GM21576 (cell line): ENCODE results near the gene OR4E1.
"Not testable (repeated sequence)": the region's sequence is repeated elsewhere in the genome, so short reads cannot be mapped to it uniquely, and the experiment has no call there.

Experiments used
- ATAC-seq: cut with Tn5 transposase; IDR thresholded peaks from one replicate; pipeline ENCODE4 v1.9.1; 2021; ENCODE audit warnings: mild to moderate bottlenecking, moderate library complexity; ENCODE audit not compliant: unreplicated experiment

The OR4E1 gene

DNA sequence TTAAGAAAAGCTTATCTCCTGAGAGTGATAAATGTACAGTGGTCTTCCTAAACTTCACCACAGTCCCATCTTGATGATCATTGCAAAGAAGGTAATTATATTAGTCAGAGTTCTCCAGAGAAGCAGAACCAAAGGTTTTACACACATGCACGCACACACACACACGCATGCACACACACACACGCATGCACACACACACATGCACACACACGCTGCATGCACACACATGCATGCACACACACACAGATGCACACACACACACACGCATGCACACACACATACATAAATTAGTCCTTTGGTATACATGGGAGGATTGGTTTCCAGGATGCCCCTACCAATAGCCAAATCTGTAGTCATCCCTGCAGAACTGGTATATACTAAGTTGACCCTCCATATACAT is 19.4 kb downstream of the OR4E1 start:
- no peak for ATAC-seq

DNA sequence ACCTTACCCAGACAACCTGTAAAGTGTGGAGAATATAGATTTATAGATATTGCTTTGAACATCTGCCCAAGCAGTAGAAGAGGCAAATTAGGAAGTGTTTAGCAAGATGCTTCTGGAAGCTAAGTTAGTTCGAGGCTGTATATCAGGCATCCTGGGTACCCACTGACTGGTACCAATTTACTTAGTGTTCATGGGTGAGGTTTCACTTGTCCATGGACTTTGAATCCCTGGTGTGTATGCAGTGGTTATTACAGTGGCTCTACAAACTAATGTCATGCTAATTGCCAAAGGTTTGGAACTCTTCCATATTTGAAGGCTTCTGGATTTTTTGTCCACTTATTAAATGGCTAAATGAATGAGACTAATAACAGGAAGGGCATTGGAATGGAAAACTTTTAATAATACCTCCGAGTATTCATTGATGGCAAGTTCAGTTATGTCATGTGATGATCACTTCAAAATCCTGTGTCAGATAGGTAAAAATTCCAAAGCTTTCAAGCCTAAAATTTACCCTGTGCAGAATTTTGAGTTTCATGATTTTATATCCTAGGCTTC is 20.2 kb downstream of the OR4E1 start, which contains the start of gene OR4E2:
OR4E2 (plus strand) TSS at position 505 of the 555 bp plus-strand sequence. CDS start 11,248 bp downstream, outside the sequence.
- no peak for ATAC-seq

DNA sequence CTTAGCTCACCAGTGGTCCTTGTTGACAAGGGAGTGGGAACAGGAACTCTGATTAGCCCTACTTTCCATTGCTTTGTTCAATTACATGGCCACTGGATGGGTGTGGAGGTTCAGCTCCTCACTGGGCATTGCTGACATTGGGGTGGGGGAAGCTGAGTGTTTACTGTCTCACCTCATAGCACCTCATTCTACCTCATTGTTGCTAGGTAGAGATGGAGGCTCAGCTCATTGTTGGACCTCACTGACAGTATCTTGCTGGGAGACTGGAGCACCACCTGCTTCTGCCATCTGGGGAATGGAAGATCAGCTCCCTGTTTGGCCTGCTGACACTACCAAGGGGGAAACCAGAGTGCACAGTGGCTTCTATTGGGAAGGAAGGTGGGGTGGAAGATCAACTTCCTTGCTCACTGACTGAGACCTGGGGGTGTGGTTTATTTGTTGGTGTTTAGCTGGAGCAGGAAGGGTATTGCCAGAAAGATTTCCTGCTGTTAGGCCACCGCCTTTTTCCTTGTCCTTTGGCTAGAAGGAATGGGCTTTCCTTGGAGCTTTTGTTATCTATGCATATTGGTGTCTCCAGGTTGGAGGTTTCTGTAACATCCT is 21.3 kb downstream of the OR4E1 start:
- no peak for ATAC-seq

DNA sequence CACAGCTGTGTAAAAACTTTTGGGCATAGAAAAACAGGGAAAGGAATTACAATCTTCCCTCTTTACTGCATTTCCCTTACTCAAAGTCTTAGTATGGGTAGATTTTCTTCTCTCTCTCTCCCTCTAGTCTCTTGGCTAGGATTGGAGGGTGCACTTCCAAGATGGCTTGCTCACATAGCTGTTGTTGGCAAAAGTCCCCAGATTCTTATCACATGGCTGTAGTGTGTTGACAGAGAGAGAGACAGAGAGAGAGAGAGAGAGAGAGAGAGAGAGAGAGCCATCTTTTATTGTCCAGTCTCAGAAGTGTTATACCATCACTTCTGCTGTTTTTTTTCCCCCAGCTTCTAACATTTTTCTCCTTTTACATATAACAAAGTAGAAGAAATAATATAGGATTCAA is 26.2 kb downstream of the OR4E1 start:
- ATAC-seq: no peak

DNA sequence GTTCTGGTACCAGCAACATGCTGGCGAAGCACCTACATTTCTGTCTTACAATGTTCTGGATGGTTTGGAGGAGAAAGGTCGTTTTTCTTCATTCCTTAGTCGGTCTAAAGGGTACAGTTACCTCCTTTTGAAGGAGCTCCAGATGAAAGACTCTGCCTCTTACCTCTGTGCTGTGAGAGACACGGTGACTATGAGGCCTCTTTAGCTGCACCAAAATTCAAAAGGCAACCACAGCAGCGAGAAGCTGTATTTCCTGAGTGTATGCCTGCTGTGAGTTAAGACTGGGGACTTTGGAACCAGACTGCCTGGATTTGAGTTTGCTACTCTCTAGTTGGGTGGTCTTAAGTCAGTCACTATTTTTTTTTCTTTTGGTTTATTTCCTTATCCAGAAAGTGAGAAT is 30.2 kb downstream of the OR4E1 start:
- ATAC-seq: no peak

DNA sequence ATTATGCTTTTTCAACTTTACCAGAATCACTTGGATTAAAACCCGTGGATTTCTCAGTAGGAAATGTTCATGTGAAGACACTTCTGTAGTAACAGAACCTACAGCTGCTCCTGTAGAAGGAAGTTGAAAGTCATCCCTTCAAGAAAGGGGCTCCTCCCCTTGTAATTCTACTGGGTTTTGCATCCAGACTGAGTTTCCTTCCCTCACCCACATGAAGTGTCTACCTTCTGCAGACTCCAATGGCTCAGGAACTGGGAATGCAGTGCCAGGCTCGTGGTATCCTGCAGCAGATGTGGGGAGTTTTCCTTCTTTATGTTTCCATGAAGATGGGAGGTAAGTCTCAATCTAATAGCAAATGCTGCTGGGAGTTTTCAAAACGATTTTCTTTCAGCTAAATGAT is 30.9 kb downstream of the OR4E1 start:
- ATAC-seq: no peak

DNA sequence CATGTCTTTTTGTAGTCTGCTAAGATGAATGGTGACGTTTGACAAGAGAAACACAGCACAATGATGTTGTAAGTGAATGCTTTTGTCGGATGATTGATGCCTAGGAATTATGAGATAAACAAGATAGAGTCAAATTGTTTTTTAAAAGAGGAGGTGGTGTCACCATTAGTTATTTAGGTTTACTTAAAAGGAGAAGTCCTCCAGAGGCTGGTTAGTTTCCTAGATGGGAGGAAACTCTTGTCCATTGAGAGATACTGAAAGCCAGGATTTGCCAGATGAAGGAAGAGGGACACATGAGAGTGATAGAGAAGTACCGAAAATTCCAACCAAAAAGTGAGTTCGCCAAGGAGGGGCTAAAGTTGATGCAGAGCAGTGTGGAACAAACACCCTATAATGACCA is 38.8 kb downstream of the OR4E1 start, which contains the start of gene OR10G2:
OR10G2 (minus strand) TSS at position 101 of the 400 bp plus-strand sequence; CDS start at position 3, 98 bp downstream.
- no peak for ATAC-seq

DNA sequence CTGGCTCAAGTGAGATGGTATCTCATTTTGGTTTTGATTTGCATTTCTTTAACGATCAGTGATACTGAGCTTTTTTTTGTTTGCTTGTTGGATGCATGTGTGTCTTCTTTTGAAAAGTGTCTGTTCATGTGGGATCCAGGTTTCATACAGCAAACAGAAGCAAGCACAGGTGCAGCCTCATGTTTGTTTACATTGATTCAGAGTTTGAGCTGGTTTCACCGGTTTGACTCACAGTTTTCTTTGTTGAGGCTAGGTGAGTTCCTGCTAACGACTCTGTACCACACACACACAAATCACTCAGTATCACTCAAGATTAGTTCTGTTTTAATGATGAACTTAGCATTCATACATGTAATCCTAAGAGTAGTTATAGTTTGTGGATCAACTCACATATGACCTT is 42.5 kb downstream of the OR4E1 start:
- no peak for ATAC-seq

DNA sequence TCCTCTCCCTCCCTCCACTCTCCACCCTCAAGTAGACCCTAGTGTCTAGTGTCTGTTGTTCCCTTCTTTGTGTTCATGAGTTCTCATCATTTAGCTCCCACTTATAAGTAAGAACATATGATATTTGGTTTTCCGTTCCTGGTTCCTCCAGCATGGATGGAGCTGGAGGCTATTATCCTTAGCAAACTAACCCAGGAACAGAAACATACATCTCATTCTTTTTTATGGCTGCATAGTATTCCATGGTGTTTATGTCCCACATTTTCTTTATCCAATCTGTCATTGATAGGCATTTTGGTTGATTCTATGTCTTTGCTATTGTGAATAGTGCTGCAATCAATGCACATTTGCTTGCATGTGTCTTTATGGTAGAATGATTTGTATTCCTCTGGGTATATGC is 43.1 kb downstream of the OR4E1 start:
- ATAC-seq: not testable (repeated sequence)

DNA sequence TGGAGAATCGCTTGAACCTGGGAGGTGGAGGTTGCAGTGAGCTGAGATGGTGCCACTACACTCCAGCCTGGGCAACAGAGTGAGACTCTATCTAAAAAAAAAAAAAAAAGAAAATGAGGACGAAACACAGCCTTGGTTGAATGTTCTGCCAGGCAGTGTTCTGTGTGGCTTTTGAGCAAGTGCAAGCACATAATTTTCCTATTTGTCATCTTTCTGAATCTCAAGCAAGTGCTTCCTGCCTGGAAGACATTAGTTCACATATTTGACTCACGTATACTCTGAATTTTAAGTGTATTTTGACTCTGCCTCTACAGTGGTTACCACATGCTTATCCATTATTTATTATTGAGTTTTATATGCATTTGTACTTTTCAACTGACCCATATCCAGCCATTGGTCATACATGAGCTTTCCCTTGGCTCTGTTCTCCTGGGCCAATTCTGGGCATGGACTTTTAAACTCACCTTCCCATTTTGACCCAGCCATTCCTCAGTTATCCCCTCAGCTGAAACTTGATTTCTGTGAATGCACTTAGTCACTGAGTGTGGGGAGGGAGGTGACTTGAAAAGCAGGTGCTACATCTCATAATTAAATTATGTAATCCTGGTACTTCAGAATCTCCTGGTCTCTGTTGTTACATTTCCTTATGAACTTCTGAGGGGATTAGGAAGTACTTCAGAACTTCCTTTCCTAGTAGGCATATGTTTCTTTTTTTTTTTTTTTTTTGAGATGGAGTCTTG is 47.0 kb downstream of the OR4E1 start:
- no peak for ATAC-seq
